IgD-negative memory B cell (primary cell): Measurements from ENCODE around the gene KHDRBS1. TPM values are rescaled to one million over a fixed set of nuclear protein-coding genes. Genes with fewer than 3 reads are reported as not detected.

Source experiments
- H3K27ac Mint-ChIP-seq, 3 donors: one replicate each; pipeline ENCODE4 v1.8.0; 2020 to 2022; ENCODE audit warnings: mild to moderate bottlenecking in 3 of 3, mixed read lengths in 3 of 3, moderate library complexity in 1 of 3
- H3K27me3 Mint-ChIP-seq: one replicate; pipeline ENCODE4 v1.8.0; 2021; ENCODE audit warnings: mixed read lengths
- H3K36me3 Mint-ChIP-seq: one replicate; pipeline ENCODE4 v1.8.0; 2020; ENCODE audit warnings: mild to moderate bottlenecking, mixed read lengths
- H3K4me1 Mint-ChIP-seq, 3 donors: one replicate each; pipeline ENCODE4 v1.8.0; 2020 to 2022; ENCODE audit warnings: mixed read lengths in 3 of 3, mild to moderate bottlenecking in 1 of 3
- H3K4me3 Mint-ChIP-seq, 4 donors: one replicate each; pipeline ENCODE4 v1.8.0; 2020 to 2022; ENCODE audit warnings: mild to moderate bottlenecking in 4 of 4, mixed read lengths in 4 of 4, moderate library complexity in 3 of 4
- H3K9me3 Mint-ChIP-seq, 3 donors: one replicate each; pipeline ENCODE4 v1.8.0; 2020 to 2021; ENCODE audit warnings: mixed read lengths in 3 of 3, mild to moderate bottlenecking in 1 of 3
- polyA plus RNA-seq: library from polyadenylated mRNA; unstranded; fragments of 300-500 nt; fragmentation: Illumina TruSeq; gene quantifications from one replicate; pipeline ENCODE4 v1.2.3, GENCODE V29; 2021

The KHDRBS1 gene
- 123 TPM for polyA plus RNA-seq

GRCh38 chr1:32013386-32014198 is at the start of gene KHDRBS1:
TSS of gene KHDRBS1 (plus strand) at chr1:32013868. CDS start at chr1:32013996, 128 bp downstream.
- Mint-ChIP-seq H3K36me3 (peaks cover 3% of the 10 kb centered on the region), H3K27ac (peak within 1 kb of the TSS; percentile 88 to 99 (median 97)), H3K9me3 (no peaks in the 10 kb centered on the region), H3K4me3 (peak within 1 kb of the TSS; percentile 91 to 97 (median 96)), H3K4me1 (peaks cover 14 to 23% (median 20%) of the 10 kb centered on the region in 3 donors), H3K27me3 (no peaks in the 10 kb centered on the region)

GRCh38 chr1:31970873-31971272 is 42.8 kb upstream of the KHDRBS1 start:
- Mint-ChIP-seq H3K4me1 (no peaks in the 10 kb centered on the region), H3K27ac (no peak overlapping the region), H3K36me3 (no peaks in the 10 kb centered on the region), H3K4me3 (no peak overlapping the region), H3K27me3 (no peaks in the 10 kb centered on the region), H3K9me3 (no peaks in the 10 kb centered on the region)

- H3K9me3 Mint-ChIP-seq, result no peaks in the 10 kb centered on the region
- no peaks in the 10 kb centered on the region for H3K27me3 Mint-ChIP-seq
- H3K4me3 Mint-ChIP-seq, result no peak overlapping the region
- H3K27ac Mint-ChIP-seq, result no peak overlapping the region
- H3K4me1 Mint-ChIP-seq, result peaks cover 10 to 13% (median 10%) of the 10 kb centered on the region in 3 donors
- no peaks in the 10 kb centered on the region for H3K36me3 Mint-ChIP-seq
Observed at GRCh38 chr1:31976401-31976800, 37.3 kb upstream of the KHDRBS1 start.

GRCh38 chr1:31977385-31978131 is 36.1 kb upstream of the KHDRBS1 start:
- Mint-ChIP-seq H3K4me1 (peaks cover 19 to 24% (median 21%) of the 10 kb centered on the region in 3 donors), H3K27ac (peak overlapping the region in 1 of 3 donors; percentile 63), H3K4me3 (no peak overlapping the region), H3K36me3 (no peaks in the 10 kb centered on the region), H3K27me3 (no peaks in the 10 kb centered on the region), H3K9me3 (no peaks in the 10 kb centered on the region)

GRCh38 chr1:31978843-31979400 is 34.7 kb upstream of the KHDRBS1 start:
- H3K9me3 Mint-ChIP-seq, result no peaks in the 10 kb centered on the region
- peaks cover 2% of the 10 kb centered on the region for H3K36me3 Mint-ChIP-seq
- peak overlapping the region in 1 of 4 donors; percentile 65 for H3K4me3 Mint-ChIP-seq
- H3K27me3 Mint-ChIP-seq, result no peaks in the 10 kb centered on the region
- H3K27ac Mint-ChIP-seq, result no peak overlapping the region
- peaks cover 26 to 33% (median 31%) of the 10 kb centered on the region in 3 donors for H3K4me1 Mint-ChIP-seq

GRCh38 chr1:31980835-31981455 is 32.7 kb upstream of the KHDRBS1 start:
- H3K4me3 Mint-ChIP-seq, result peak overlapping the region in 3 of 4 donors; percentile 20 to 81 (median 47)
- no peaks in the 10 kb centered on the region for H3K9me3 Mint-ChIP-seq
- H3K4me1 Mint-ChIP-seq, result peaks cover 38 to 46% (median 42%) of the 10 kb centered on the region in 3 donors
- H3K27ac Mint-ChIP-seq, result peak overlapping the region; percentile 27 to 76 (median 36)
- H3K27me3 Mint-ChIP-seq, result no peaks in the 10 kb centered on the region
- H3K36me3 Mint-ChIP-seq, result peaks cover 2% of the 10 kb centered on the region

GRCh38 chr1:31981456-31981839 is 32.2 kb upstream of the KHDRBS1 start:
- peaks cover 38 to 46% (median 42%) of the 10 kb centered on the region in 3 donors for H3K4me1 Mint-ChIP-seq
- H3K4me3 Mint-ChIP-seq, result peak overlapping the region in 3 of 4 donors; percentile 20 to 81 (median 47)
- H3K27ac Mint-ChIP-seq, result peak overlapping the region; percentile 27 to 64 (median 36)
- H3K27me3 Mint-ChIP-seq, result no peaks in the 10 kb centered on the region
- H3K36me3 Mint-ChIP-seq, result peaks cover 2% of the 10 kb centered on the region
- no peaks in the 10 kb centered on the region for H3K9me3 Mint-ChIP-seq

- Mint-ChIP-seq H3K4me3 (peak overlapping the region in 3 of 4 donors; percentile 2 to 81 (median 23)), H3K4me1 (peaks cover 38 to 47% (median 42%) of the 10 kb centered on the region in 3 donors), H3K27me3 (no peaks in the 10 kb centered on the region), H3K27ac (peak overlapping the region; percentile 27 to 64 (median 36)), H3K36me3 (peaks cover 2% of the 10 kb centered on the region), H3K9me3 (no peaks in the 10 kb centered on the region)
Observed at GRCh38 chr1:31981972-31982371, 31.7 kb upstream of the KHDRBS1 start.

GRCh38 chr1:31984419-31985347 is 29.0 kb upstream of the KHDRBS1 start:
- Mint-ChIP-seq H3K27me3 (no peaks in the 10 kb centered on the region), H3K36me3 (peaks cover 2% of the 10 kb centered on the region), H3K27ac (peak overlapping the region; percentile 28 to 95 (median 86)), H3K4me1 (peaks cover 38 to 46% (median 42%) of the 10 kb centered on the region in 3 donors), H3K4me3 (peak overlapping the region; percentile 1 to 92 (median 64)), H3K9me3 (no peaks in the 10 kb centered on the region)

- Mint-ChIP-seq H3K27ac (peak overlapping the region; percentile 28 to 95 (median 86)), H3K27me3 (no peaks in the 10 kb centered on the region), H3K4me1 (peaks cover 37 to 45% (median 42%) of the 10 kb centered on the region in 3 donors), H3K9me3 (no peaks in the 10 kb centered on the region), H3K36me3 (peaks cover 2% of the 10 kb centered on the region), H3K4me3 (peak overlapping the region; percentile 1 to 92 (median 64))
Observed at GRCh38 chr1:31985430-31985829, 28.2 kb upstream of the KHDRBS1 start.

- Mint-ChIP-seq H3K4me1 (peaks cover 24 to 32% (median 25%) of the 10 kb centered on the region in 3 donors), H3K27me3 (no peaks in the 10 kb centered on the region), H3K9me3 (no peaks in the 10 kb centered on the region), H3K4me3 (peak overlapping the region in 1 of 4 donors; percentile 67), H3K27ac (peak overlapping the region in 1 of 3 donors; percentile 88), H3K36me3 (peaks cover 2% of the 10 kb centered on the region)
Observed at GRCh38 chr1:31987135-31987619, 26.5 kb upstream of the KHDRBS1 start.

GRCh38 chr1:31989964-31990363 is 23.7 kb upstream of the KHDRBS1 start:
- no peaks in the 10 kb centered on the region for H3K9me3 Mint-ChIP-seq
- H3K4me1 Mint-ChIP-seq, result peaks cover 6 to 13% (median 9%) of the 10 kb centered on the region in 3 donors
- peak overlapping the region in 2 of 3 donors; percentile 4 to 84 for H3K27ac Mint-ChIP-seq
- no peak overlapping the region for H3K4me3 Mint-ChIP-seq
- H3K27me3 Mint-ChIP-seq, result no peaks in the 10 kb centered on the region
- no peaks in the 10 kb centered on the region for H3K36me3 Mint-ChIP-seq

GRCh38 chr1:31991182-31991581 is 22.5 kb upstream of the KHDRBS1 start:
- Mint-ChIP-seq H3K27me3 (no peaks in the 10 kb centered on the region), H3K4me3 (no peak overlapping the region), H3K4me1 (peaks cover 0 to 6% (median 3%) of the 10 kb centered on the region in 3 donors), H3K9me3 (no peaks in the 10 kb centered on the region), H3K36me3 (no peaks in the 10 kb centered on the region), H3K27ac (peak overlapping the region in 1 of 3 donors; percentile 64)
